Nephron progenitor cell (in vitro differentiated cells): ENCODE measurements around the gene EPB41L5.
"Not testable (repeated sequence)": the region's sequence is repeated elsewhere in the genome, so short reads cannot be mapped to it uniquely, and the experiment has no call there.

Source experiments
- DNase-seq: peaks from one replicate; pipeline ENCODE4 v3.0.0; 2021
- H3K27ac Mint-ChIP-seq: 2 replicates; pipeline ENCODE4 v1.8.0; 2021; ENCODE audit warnings: mild to moderate bottlenecking, moderate library complexity, mixed read lengths
- H3K27me3 Mint-ChIP-seq: 2 replicates; pipeline ENCODE4 v1.8.0; 2021; ENCODE audit warnings: mild to moderate bottlenecking, low read depth, mixed read lengths; ENCODE audit not compliant: poor library complexity
- H3K36me3 Mint-ChIP-seq: 2 replicates; pipeline ENCODE4 v1.8.0; 2021; ENCODE audit warnings: low read depth, mixed read lengths
- H3K4me1 Mint-ChIP-seq: 2 replicates; pipeline ENCODE4 v1.8.0; 2021; ENCODE audit warnings: mixed read lengths
- H3K4me3 Mint-ChIP-seq: 2 replicates; pipeline ENCODE4 v1.8.0; 2021; ENCODE audit warnings: mild to moderate bottlenecking, moderate library complexity, mixed read lengths
- H3K9me3 Mint-ChIP-seq: 2 replicates; pipeline ENCODE4 v1.8.0; 2021; ENCODE audit warnings: mild to moderate bottlenecking, moderate library complexity, mixed read lengths
- TF ChIP-seq, protein P1 (sequence below): fragments of 200-600 bp; sonication (generic); IDR thresholded peaks from 2 replicates; pipeline ENCODE4 v1.5.0; 2021; ENCODE audit warnings: antibody characterized with exemption

Gene EPB41L5

DNA sequence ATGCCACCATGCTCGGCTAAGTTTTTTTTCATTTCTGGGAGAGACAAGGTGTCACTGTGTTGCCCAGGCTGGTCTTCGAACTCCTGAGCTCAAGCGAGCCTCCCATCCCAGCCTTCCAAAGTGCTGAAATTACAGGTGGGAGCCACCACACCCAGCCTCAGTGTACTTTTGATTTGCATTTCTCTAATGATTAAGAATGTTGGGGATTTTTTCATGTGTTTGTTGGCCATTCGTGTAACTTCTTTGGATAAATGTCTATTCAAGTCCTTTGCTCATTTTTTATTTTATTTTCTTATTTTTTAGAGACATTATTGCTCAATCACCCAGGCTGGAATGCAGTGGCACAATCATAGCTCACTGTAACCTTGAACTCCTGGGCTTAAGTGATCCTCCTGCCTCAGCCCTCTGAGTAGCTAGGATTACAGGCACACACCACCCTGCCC is 137.2 kb downstream of the EPB41L5 start:
- no peaks in the 10 kb centered on the region for H3K4me1 Mint-ChIP-seq
- H3K27me3 Mint-ChIP-seq: no peaks in the 10 kb centered on the region
- no peak overlapping the region for H3K27ac Mint-ChIP-seq
- DNase-seq: no peak
- peaks cover 60% of the 10 kb centered on the region for H3K9me3 Mint-ChIP-seq
- TF ChIP-seq, protein P1, sequence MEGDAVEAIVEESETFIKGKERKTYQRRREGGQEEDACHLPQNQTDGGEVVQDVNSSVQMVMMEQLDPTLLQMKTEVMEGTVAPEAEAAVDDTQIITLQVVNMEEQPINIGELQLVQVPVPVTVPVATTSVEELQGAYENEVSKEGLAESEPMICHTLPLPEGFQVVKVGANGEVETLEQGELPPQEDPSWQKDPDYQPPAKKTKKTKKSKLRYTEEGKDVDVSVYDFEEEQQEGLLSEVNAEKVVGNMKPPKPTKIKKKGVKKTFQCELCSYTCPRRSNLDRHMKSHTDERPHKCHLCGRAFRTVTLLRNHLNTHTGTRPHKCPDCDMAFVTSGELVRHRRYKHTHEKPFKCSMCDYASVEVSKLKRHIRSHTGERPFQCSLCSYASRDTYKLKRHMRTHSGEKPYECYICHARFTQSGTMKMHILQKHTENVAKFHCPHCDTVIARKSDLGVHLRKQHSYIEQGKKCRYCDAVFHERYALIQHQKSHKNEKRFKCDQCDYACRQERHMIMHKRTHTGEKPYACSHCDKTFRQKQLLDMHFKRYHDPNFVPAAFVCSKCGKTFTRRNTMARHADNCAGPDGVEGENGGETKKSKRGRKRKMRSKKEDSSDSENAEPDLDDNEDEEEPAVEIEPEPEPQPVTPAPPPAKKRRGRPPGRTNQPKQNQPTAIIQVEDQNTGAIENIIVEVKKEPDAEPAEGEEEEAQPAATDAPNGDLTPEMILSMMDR: no peak
- no peak overlapping the region for H3K4me3 Mint-ChIP-seq
- H3K36me3 Mint-ChIP-seq: peaks cover 96% of the 10 kb centered on the region

DNA sequence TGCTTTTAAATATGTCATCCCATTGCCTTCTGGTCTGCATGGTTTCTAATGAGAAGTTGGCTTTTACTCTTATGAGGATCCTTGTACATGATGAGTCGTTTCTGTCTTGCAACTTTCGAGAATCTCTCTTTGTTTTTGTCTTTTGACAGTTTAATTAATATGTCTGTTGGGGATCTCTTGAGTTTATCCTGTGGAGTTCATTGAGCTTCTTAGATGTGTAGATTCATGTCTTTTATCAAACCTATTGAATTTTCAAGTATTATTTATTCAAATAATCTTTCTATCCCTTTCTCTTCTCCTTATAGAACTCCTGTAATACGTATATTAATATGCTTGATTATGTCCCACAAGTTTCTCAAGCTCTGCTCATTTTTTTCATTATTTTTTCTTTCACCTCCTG is 142.4 kb downstream of the EPB41L5 start:
- no peak overlapping the region for H3K4me3 Mint-ChIP-seq
- TF ChIP-seq, protein P1: no peak
- peaks cover 71% of the 10 kb centered on the region for H3K9me3 Mint-ChIP-seq

DNA sequence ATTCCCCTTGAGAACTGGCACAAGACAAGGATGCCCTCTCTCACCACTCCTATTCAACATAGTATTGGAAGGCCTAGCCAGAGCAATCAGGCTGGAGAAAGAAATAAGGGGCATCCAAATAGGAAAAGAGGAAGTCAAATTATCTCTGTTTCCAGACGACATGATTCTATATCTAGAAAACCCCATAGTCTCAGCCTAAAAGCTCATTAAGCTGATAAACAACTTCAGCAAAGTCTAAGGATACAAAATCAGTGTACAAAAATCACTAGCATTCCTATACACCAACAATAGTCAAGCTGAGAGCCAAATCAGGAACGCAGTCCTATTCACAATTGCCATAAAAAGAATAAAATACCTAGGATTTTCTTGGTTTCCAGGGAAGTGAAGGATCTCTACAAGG is 145.8 kb downstream of the EPB41L5 start:
- not testable (repeated sequence) for DNase-seq, H3K27ac Mint-ChIP-seq, H3K4me1 Mint-ChIP-seq, H3K27me3 Mint-ChIP-seq, H3K4me3 Mint-ChIP-seq
- Mint-ChIP-seq H3K36me3 (peaks cover 63% of the 10 kb centered on the region), H3K9me3 (peaks cover 40% of the 10 kb centered on the region)

More for the DNA sequence above, 142.4 kb downstream of the EPB41L5 start:
- H3K27ac Mint-ChIP-seq: no peak overlapping the region
- H3K27me3 Mint-ChIP-seq: no peaks in the 10 kb centered on the region
- no peaks in the 10 kb centered on the region for H3K4me1 Mint-ChIP-seq
- DNase-seq: no peak
- peaks cover 86% of the 10 kb centered on the region for H3K36me3 Mint-ChIP-seq

DNA sequence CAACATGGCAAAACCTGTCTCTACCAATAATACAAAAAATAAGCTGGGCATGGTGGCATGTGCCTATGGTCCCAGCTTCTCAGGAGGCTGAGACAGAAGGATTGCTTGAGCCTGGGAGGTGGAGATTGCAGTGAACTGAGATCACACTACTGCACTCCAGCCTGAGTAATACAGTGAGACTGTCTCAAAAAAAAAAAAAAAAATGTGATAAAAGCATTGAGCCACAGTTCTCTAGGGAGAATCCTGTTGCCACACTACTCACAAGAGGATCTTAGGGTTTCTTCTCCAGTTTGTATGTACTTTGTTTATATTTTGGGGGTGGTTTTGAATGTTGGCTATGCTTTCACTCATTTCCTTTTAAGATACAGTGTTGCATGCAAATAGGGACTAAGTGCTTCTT is 148.3 kb downstream of the EPB41L5 start:
- TF ChIP-seq, protein P1: no peak
- H3K27me3 Mint-ChIP-seq: no peaks in the 10 kb centered on the region
- H3K9me3 Mint-ChIP-seq: peaks cover 16% of the 10 kb centered on the region
- DNase-seq: no peak
- H3K27ac Mint-ChIP-seq: no peak overlapping the region
- H3K36me3 Mint-ChIP-seq: peaks cover 52% of the 10 kb centered on the region
- H3K4me1 Mint-ChIP-seq: no peaks in the 10 kb centered on the region
- no peak overlapping the region for H3K4me3 Mint-ChIP-seq

- Mint-ChIP-seq H3K27ac (peak overlapping the region; percentile 17), H3K9me3 (peaks cover 4% of the 10 kb centered on the region), H3K4me1 (no peaks in the 10 kb centered on the region), H3K36me3 (peaks cover 51% of the 10 kb centered on the region), H3K4me3 (no peak overlapping the region), H3K27me3 (no peaks in the 10 kb centered on the region)
- TF ChIP-seq, protein P1: no peak
- no peak for DNase-seq
These were observed 149.8 kb downstream of the EPB41L5 start for GRCh38 chr2:120162716-120163115.

DNA sequence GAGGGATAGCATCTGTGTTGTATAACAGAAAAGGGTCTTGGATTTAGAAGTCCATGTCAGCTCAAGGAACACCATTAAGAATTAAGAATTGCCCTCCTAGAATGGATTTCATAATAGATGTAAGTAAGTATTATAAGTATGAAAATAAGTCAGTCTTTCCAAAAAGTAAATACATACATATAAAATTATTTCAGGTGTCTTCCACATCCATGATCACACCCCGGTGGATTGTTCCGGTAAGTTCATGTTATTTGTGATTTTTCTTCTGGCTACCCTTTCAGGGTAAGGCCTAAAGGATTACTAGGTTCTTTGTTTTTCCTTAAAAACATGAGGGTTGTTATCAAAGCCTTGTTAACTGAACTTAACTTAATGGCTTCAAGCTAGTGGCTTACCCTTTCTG is 154.4 kb downstream of the EPB41L5 start:
- no peak overlapping the region for H3K4me3 Mint-ChIP-seq
- no peaks in the 10 kb centered on the region for H3K27me3 Mint-ChIP-seq
- no peak overlapping the region for H3K27ac Mint-ChIP-seq
- DNase-seq: no peak
- H3K4me1 Mint-ChIP-seq: no peaks in the 10 kb centered on the region
- peaks cover 10% of the 10 kb centered on the region for H3K9me3 Mint-ChIP-seq
- H3K36me3 Mint-ChIP-seq: peaks cover 70% of the 10 kb centered on the region
- TF ChIP-seq, protein P1: no peak
